Transverse colon (tissue), 3 donors: ENCODE data around the gene AHCTF1.

ENCODE experiments used
- CTCF ChIP-seq, 5 experiments: fragments of 200-600 bp in 3 of 5; fragments of 450-650 bp in 2 of 5; sonication (generic) in 3 of 5; IDR thresholded peaks; 1 replicate in 2 of 5; 2 replicates in 3 of 5; pipeline ENCODE4 v1.5.1; 2016 to 2017; ENCODE audit warnings: antibody characterized with exemption in 5 of 5, inconsistent platforms in 3 of 5, mild to moderate bottlenecking in 2 of 5, moderate library complexity in 1 of 5
- EP300 ChIP-seq: sonication (generic); formaldehyde crosslinking; IDR thresholded peaks from one replicate; pipeline ENCODE4 v1.6.1; 2017; ENCODE audit warnings: antibody characterized with exemption, low read depth
- POLR2A ChIP-seq: fragments of 450-650 bp; IDR thresholded peaks from one replicate; pipeline ENCODE4 v1.6.1; 2016; ENCODE audit warnings: antibody characterized with exemption, mild to moderate bottlenecking, moderate library complexity

- TF ChIP-seq CTCF (IDR thresholded peaks at IDR 0.05) (no peak), EP300 (no peak), POLR2A (no peak)
Measured at GRCh38 chr1:246795906-246796694, 135.6 kb downstream of the AHCTF1 start.
